ENCODE results near the gene CA10.

CA10 gene

DNA sequence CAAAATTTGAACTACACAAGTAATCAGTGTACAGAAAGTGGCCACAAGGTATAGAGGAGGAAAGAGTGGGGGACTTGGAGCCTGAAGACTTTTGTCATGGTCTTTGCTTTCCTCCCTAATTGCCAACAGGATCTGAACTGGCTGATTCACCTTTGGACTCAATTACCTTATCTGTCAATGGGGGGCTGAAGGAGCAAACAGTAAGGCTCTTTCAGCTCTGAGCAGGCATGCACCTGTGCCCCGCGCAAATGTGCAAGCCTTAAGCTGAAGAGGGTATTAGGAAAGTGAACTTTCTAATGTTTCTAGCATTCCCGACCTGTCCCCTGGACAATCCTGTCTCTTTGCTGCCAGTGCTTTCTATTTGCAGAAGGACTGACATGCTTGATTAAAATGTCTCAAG, 302.7 kb downstream of the CA10 start:
- DNase-seq, result no peak

DNA sequence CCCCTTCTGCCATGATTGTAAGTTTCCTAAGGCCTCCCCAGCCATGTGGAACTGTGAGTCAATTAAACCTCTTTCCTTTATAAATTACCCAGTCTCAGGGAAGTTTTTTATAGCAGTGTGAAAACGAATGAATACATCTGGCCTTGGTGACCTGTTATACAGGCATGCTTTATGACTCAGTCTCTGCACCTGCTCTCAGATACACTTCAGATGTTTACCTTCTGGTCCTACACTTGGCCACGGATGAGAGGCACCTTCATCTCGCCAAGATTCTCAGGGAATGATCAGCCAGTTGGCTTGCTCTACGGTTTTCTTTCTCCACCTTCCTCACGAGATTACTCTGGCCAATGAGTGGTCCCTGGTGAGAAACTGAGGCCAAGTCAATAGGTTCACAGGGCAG, 304.7 kb downstream of the CA10 start:
- DNase-seq, result no peak

DNA sequence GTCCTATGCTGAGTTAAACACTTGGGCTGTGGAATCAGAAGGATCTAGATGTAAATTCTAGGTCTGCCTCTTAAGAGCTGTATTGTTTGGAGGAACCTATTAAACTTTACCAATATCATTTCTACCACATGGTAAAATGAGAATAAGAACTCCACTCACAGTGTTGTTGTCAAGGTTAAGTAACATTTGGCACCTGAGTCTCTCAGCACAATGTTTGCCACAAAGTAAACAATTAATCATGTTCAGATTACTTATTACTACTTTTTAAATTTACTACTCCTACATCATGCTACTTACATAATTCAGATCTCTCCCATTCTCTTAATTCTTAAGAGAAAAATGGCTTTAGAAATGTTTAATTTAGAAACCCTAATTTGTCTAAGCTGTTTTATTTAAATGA, 305.9 kb downstream of the CA10 start:
- DNase-seq, result no peak

DNA sequence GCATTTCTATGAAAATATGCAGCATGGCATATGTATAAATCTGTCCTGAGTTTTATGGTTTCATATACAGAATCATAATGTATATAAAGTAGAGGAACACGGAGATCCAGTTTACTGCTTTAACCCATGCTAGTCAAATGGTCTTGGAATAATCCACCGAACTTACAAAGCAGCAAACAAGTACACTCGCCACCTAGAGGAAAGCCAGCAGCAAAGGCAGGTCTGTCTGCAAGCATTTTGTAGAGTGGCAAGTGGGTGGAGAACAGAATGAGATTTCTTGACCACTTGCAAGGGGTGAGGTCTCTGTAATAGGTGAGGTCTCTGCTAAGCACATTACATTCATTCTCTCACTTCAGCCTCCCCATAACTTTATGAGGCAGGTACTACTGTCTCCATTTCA, 308.3 kb downstream of the CA10 start:
- DNase-seq, result no peak

DNA sequence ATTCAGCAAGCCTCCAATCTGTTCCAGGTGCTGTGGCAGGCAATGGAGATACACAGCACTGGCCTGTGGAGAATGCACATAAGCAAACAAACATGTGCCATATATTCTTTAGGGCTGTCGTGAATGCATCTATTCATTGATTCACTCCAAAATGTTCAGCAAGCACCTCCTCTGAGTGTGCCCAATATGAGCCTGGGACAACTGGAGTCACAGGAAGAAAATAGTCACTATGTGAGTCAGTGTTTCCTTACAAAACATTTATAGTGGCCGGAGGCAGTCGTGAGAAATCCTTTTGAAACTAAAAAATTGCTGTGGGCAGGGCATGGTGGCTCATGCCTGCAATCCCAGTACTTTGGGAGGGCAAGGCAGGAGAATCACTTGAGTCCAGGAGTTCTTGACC, 310.1 kb downstream of the CA10 start:
- DNase-seq, result no peak

DNA sequence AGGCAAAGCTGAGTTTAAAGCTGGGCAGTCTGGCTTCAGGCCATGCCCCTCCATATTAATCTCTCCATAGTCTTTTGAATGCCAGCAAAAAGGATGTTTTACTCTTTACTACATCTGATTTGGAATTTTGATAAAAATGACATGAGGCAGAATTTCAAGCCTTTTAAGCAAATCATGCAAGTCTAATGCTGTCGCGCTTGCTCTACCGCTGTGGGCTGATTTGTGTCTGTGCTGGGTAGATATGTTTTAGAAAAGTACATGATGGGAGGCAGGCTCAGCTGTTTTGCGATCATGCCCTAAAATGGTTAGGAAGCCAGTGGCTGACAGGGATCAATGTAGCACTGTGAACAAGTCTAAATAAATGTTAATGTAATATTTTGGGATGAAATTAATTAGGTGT, 311.9 kb downstream of the CA10 start:
- no peak for DNase-seq

DNA sequence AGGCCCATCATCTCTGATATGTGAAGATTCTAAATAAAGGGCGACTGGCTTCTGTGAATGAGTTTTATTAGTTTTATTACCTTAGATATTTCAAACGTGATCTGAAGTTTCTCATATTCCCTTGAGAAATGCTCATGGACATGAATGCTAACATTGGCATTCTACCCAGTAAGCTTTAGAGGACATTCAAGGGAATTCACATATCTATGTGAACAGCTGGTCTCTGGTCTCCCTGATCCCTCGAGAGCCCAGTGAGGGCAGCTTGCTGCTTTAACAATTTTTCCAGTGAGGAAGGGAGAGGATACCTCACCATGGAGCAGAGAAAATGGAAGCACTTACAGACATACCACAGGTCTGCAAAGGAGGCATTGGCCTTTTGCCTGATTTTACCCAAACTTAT, 312.7 kb downstream of the CA10 start:
- DNase-seq, result no peak

DNA sequence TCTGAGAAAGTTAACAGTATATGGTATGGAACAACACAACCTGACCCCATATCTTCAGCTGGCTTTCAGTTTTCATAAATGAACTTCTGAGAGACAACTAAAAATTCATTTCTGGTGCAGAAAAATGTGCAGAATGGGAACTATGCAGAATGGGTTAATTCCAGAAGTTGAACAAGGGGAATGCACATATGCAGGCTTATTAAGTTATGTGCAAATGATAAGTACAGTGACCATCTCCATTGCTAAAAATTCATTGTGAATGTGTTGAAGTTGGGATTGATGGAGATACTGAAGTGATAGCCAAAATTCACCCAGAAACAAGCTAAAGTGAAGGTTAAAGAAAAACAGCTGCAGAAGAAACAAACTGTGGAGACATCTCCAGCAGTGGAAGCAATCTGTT, 315.8 kb downstream of the CA10 start:
- DNase-seq, result no peak

DNA sequence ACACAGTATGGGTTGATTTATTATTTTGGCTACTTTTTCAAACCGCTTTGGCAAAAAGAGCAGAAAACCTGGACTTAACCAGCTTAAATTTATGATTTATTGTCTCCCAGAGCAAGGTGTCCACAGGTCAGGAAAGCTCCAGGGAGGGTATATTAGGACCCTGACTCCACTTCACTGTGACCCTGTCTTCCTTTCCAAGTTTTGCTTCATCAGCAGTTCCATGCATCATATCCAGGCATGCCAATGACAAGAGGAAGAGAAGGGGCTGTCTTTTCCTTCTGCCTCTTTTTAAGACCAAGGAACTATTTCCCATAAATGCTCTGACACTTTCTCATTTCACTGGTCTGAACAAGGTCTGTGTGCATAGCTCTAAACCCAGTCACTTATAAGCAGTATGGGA, 316.8 kb downstream of the CA10 start:
- DNase-seq, result no peak

DNA sequence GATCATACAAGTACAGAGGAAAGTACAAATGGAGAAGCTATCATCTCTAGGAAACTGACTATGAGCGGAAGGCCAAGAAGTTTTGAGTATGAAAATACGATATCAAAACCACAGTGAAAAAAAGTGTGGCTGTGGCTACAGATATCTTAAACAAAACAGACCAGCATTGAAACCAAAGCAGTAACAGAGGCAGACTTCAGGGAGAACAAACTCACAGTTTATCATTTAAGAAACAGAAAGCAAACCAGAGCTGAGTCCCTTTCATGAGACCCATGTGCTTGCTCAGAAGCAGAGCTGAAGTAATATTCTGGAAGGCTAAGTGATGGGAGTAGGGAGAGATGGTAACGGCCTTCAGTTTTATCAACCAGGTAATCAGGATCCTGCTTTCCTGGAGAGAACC, 317.8 kb downstream of the CA10 start:
- DNase-seq, result no peak

DNA sequence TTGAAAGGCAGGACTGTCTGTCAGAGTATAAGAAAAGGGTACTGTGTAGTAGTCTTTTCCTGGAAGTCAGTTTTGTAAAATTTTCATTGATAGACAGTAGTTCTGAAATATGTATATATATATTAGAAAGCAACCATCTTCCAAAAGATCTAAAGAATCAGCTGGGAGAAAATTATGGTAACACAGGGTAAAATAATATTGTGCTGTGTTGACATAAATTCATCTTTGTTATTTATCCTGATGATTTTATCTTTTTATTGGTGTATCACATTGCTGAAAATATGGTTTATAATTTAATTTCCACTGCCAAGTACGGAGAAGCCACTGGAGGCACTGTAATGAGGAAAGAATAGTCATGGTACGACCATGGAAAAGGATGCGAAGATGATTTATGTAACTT, 324.9 kb downstream of the CA10 start:
- no peak for DNase-seq

DNA sequence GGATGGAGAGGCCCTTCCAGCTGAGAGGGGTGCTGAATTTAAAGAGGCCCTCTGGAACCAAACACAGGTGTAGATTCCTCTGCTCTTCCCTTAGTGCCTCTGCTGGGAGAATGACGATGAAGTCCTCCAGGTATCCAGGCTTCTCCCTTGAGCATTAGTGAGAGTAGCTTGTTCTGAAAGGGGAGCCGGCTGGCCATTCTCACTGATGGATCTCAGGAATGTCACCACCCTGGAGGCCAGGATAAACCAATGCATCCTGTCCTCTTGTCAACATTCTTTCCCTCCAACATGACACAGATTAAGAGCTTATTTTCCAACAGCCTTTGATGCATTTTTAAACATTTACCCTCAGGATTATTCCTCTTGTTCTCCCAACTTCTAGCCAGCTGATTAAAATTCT, 325.5 kb downstream of the CA10 start:
- no peak for DNase-seq

DNA sequence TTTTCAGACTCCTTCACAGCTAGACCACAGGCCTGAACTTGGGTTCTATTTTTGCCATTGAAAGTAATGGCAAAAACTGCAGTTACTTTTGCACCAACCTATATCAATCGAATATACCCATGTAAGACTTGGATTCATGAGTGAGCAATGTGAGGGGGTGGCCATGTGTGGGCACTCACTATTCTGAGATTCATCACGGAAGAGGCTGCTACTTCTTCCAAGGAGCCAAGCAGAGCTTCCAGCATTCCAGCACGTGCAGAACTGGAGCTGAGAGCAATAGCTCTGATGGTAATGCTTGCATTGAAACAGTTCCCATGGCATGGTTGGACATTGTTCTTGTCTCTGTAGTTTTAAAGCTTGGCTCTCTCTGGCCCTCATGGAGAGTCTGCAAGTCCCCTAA, 327.6 kb downstream of the CA10 start:
- no peak for DNase-seq

DNA sequence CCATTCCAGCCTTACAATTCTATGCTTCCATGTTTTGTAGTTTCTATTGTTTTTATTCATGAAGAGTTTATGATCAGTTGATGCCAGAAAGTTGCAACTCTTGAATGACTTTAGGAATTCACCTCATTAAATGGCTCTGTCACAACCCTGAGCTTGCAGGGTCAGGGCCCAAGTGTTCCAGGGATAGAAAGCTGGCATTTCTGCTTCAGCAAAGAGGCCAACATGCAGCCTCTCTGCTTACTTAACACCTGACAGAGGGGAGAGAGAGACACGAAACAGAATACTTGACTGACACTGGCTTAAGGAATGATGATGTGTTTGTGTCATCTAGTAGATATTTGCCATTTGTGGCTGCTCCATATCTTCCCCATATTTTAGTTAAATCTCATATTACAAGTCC, 328.1 kb downstream of the CA10 start:
- no peak for DNase-seq

DNA sequence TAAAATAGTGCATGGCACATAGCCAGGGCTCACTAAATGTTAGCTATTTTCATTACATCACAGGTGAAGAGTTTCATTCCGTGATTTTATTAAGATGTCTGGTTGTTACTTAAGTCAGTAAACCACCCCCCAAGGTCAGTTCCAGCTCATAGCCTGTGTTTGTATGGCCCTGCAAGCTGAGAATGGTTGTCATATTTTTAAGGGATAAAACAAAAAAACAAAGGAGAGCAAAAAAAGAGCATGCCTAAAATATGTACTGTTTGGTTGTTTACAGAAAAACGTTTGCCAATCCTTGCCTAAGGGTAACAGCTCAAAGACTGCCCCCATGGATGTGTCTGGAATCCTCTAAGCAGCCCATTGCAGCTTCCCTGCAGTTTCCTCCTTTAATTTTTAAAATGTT, 329.6 kb downstream of the CA10 start:
- no peak for DNase-seq

DNA sequence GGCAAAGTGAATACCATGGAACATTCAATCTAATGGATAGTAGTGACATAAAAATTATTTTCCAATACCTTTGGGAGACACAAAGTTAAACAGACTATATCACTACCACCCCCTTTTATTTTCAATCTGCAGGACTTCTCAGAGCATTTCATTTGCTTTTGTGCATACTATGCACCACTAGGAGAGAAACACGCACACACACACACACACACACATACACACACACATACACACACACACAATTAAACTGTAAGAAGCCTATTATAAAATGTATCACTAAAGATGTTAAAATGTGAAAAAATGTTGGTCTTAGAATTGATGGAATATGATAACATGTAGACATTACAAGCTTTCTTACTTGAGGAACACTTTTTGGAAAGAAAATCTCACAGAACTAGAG, 331.4 kb downstream of the CA10 start:
- no peak for DNase-seq

DNA sequence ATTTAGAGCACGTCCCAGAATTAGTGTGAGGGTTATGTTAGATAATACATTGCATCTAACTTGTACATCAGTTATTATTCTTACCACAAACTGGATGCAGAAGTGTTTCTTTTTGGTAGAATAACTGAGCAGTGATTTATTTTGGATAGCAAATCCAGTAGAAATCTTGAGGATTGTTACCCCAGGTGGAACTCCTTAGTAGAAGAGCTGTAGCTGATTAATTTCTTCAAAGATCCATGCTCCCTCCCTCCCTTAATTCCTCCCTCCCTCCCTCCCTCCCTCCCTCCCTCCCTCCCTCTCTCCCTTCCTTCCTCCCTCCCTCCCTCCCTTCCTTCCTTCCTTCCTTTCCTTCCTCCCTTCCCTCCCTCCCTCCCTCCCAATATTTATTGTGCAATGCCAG, 337.7 kb downstream of the CA10 start:
- no peak for DNase-seq

DNA sequence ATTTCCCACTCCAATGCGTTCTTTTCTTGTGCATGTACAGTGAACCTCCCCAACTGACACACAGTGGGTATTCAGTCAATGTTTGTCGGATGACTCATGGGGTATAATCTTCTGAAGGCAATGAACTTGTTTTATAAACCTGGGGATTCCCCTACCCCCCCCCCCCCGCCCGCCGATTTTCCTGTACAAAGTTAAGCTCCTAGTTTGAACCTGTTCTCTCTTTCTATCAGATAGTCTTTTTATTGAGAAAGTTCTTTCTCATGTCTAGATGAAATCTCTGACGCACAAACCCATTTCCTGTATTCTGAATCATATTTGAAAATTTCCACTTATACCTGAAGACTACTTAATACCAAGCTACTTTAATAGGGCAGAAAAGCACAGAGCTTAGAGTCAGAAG, 338.3 kb downstream of the CA10 start:
- no peak for DNase-seq

DNA sequence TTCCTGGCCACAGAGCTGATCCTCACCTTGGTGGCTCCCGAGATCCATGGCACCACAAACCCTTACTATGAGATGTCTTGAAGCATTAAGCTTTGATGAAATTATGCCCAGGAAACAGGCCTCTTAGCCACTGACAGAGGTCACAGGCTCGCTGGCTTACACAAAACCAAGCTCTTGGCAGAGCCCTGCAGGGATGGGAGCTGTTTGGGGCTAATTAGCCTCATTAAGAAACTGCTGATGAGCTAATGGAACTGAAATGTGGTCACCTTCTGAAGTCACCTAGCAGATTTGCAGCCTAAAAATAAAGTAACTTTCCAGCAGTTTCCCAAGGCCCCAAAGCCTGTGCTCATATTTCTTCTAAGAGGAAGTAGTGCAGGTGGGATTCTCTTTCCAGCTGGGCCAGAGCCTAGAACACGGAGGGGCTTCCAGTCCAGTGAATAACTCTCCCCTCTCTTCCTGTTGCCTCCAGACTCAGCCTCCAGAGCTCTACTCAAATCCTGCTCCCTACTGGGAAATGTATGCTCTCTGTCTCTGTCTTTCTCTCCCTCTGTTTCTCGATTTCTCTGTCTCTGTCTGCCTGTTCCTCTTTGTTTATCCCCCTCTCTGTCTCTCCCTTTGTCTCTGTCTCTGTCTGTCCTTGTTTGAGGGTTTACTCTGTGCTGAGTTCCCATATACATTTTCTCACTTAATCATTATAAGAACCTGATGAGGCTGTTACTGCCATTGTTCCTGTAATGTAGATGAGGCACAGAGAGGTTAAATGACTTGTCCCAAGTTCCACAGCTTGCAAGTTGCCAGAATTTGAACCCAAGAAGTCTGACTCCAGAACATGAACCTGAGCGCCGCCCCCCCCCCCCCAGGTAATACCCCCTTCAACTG, 338.9 kb downstream of the CA10 start:
- DNase-seq, result no peak

DNA sequence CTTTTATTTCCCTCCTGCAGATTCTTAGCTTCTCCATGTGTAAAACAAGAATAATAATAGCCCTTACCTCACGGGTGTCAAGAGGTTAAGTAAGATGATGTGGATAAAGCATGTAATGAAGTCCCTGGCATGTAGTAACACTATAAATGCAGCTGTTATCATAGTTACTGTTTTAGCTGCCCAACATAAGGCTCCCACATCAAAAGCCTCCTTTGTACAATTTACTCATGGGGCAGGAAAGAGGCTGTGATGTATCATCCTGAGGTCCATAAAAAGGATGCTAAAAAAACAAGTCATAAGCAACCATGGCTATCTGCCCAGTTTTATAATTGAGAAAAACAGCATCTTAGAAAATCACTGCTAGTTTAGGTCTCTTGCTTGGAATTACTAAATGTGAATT, 339.7 kb downstream of the CA10 start:
- DNase-seq, result peak; percentile 80

DNA sequence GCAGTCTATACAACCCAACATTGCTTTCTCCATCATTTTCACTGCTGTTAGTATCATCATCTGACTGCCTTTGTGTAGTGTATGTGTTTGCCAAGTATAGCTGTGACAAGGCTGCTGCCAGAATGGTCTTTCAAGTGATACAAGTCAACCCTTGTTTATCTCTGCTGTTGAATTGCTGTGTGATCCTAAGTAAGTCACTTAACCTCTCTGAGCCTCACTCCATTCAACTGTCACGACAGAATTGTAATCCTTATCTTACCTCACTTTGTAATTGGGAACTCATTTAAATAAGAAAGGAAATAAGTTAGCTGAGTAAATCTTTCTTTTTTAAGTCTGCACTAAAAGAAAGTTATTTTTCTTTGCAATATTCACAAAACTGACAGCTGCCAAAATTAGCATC, 340.6 kb downstream of the CA10 start:
- no peak for DNase-seq

DNA sequence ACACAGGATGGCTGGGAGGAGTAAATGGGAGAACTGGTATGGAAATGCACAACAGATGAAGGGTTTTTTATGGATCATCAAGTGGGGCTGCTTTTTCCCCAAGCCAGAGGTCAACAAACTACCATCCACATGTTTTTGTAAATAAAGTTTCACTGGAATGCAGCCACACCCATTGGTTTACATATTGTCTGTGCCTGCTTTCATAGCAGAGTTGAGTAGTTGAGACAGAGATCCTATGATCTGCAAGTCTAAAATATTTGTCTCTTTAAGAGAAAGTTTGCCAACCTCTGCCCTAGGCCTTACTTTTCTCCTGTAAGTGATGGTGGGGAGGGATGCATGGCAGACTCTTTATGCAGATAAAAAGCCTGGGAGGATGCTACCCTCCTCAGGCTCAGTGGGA, 341.4 kb downstream of the CA10 start:
- no peak for DNase-seq

DNA sequence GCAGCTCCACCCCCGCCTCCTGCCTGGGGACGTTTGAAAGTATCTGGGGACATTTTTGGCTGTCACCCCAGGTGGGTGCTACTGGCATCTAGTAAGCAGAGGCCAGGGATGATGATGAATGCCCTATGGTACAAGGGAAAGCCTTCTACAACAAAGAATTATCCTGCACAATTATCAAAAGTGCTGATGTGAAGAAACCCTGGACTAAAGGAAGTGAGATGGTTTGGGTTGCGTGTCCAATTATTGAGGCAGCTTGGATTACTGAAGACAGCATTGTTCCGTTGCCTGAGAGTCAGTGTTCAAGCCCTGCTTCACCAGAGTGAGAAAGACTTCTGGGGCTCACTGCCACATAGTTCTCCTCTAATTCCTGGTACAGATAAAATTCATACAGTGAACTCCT, 343.4 kb downstream of the CA10 start:
- DNase-seq, result no peak

DNA sequence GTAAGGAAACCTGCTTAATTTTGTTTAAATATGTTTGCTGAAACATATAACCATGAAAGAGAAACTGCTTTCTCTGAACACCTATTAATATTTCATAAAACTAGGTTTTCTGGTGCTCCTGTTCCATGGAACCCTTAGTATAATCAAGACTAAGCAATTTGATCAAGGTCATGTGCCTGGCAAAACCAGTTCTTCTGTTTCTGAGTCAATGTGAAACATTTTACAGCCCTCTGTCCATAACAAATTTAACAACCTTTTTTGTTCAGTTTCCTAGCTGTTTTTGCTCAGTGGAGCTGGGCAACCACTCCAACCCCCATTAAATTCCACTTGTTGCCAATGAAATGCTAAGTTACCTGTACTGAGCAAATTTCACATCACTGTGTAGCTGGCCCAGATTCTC, 344.0 kb downstream of the CA10 start:
- no peak for DNase-seq

DNA sequence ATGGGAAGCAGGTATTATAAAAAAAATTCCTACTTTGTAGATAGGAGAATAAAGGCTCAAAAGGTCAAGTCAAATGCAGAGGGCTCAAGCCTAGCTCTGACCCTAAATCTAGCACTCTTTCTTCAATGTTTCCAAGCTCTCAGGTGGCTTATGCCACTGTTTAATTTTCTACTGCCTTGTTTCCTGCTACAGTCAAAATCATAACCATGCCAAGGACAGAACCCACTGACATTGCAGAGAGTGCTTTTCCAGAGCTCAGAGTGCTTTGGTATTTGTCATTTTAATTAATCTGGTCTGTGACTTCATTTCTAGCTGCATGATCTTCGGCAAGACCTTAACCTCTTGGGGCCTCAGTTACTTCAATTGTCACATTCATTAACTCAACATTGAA, 344.7 kb downstream of the CA10 start:
- no peak for DNase-seq
